DMS114 treated with DMSO at 0.1 percent for 48 hours (cell line): ENCODE results near the gene ARFGAP1.

Experiments
- DNase-seq: peaks from one replicate; lab custom pipeline; 2025; ENCODE audit not compliant: unreplicated experiment; lab: John Stamatoyannopoulos, UW

The ARFGAP1 gene

GRCh38 chr20:63317601-63318291 lies 45.1 kb downstream of the ARFGAP1 start:
- no peak for DNase-seq

GRCh38 chr20:63318391-63319163 lies 46.0 kb downstream of the ARFGAP1 start:
- DNase-seq: no peak

- DNase-seq: no peak
Observed at GRCh38 chr20:63319164-63320040, 46.8 kb downstream of the ARFGAP1 start.

- DNase-seq: no peak
Observed at GRCh38 chr20:63320041-63320511, 47.5 kb downstream of the ARFGAP1 start.

- DNase-seq: no peak
Observed at GRCh38 chr20:63320616-63321147, 48.1 kb downstream of the ARFGAP1 start.

- no peak for DNase-seq
Observed at GRCh38 chr20:63321148-63321831, 48.7 kb downstream of the ARFGAP1 start.

- no peak for DNase-seq
Observed at GRCh38 chr20:63322146-63322932, 49.7 kb downstream of the ARFGAP1 start.

- no peak for DNase-seq
Observed at GRCh38 chr20:63322933-63323273, 50.3 kb downstream of the ARFGAP1 start.

- no peak for DNase-seq
Observed at GRCh38 chr20:63323357-63323981, 50.9 kb downstream of the ARFGAP1 start.

- no peak for DNase-seq
Observed at GRCh38 chr20:63325021-63325471, 52.4 kb downstream of the ARFGAP1 start.

GRCh38 chr20:63325554-63326313 lies 53.1 kb downstream of the ARFGAP1 start:
- DNase-seq: no peak

GRCh38 chr20:63326314-63327230 lies 54.0 kb downstream of the ARFGAP1 start:
- no peak for DNase-seq

- no peak for DNase-seq
Observed at GRCh38 chr20:63327231-63327745, 54.7 kb downstream of the ARFGAP1 start.

- DNase-seq: no peak
Observed at GRCh38 chr20:63328026-63328700, 55.5 kb downstream of the ARFGAP1 start.

- no peak for DNase-seq
Observed at GRCh38 chr20:63328718-63329275, 56.2 kb downstream of the ARFGAP1 start.

GRCh38 chr20:63329331-63330083 lies 56.9 kb downstream of the ARFGAP1 start:
- DNase-seq: no peak
